ENCODE measurements around the gene ATXN7L3.
"Not testable (repeated sequence)": the region's sequence is repeated elsewhere in the genome, so short reads cannot be mapped to it uniquely, and the experiment has no call there.

Gene ATXN7L3

GRCh38 chr17:44152875-44153274, 46.8 kb downstream of the ATXN7L3 start:
- no peak overlapping the region for H3K4me3 ChIP-seq (ENCODE audit: low read length)
- TF ChIP-seq CTCF (conservative IDR thresholded peaks at IDR 0.05; ENCODE audit: low read depth, low read length) = no peak
- DNase-seq (ENCODE audit: low read depth) = no peak

DNA sequence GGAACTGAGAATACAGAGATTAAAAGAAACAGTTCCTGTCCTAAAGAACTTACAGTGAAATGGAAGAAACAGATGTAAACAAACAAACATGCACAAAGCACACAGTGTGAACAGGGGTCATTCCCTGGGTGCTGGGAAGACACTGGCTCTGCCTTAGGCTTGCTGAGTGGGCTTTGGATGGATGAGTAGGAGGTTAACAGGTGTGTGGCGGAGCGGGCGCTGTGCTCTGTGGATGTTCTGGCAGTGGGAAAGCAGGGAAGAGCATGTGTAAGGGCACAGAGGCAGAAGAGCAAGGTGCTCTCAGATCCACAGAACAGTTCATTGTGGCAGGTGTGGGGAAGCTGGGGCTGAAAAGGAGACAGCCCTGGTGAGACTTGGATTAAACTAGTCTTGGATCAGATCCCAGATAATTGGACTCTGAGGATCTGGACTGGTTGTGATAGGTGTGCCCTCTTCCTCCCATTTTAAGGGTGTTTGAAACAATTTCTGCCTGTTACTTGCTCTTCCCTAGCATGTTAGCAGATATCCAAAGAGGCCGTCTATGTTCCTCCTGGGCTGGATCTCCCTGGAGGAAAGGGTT, 49.8 kb downstream of the ATXN7L3 start:
- H3K4me3 ChIP-seq (ENCODE audit: low read length) = no peak overlapping the region
- no peak for DNase-seq (ENCODE audit: low read depth)
- TF ChIP-seq CTCF (conservative IDR thresholded peaks at IDR 0.05; ENCODE audit: low read depth, low read length) = no peak

- not testable (repeated sequence) for DNase-seq (ENCODE audit: low read depth); H3K4me3 ChIP-seq (ENCODE audit: low read length)
These were observed 50.6 kb downstream of the ATXN7L3 start for GRCh38 chr17:44149066-44149465.

GRCh38 chr17:44147812-44148211, 51.9 kb downstream of the ATXN7L3 start:
- DNase-seq (ENCODE audit: low read depth) = no peak
- H3K4me3 ChIP-seq (ENCODE audit: low read length) = no peak overlapping the region

DNA sequence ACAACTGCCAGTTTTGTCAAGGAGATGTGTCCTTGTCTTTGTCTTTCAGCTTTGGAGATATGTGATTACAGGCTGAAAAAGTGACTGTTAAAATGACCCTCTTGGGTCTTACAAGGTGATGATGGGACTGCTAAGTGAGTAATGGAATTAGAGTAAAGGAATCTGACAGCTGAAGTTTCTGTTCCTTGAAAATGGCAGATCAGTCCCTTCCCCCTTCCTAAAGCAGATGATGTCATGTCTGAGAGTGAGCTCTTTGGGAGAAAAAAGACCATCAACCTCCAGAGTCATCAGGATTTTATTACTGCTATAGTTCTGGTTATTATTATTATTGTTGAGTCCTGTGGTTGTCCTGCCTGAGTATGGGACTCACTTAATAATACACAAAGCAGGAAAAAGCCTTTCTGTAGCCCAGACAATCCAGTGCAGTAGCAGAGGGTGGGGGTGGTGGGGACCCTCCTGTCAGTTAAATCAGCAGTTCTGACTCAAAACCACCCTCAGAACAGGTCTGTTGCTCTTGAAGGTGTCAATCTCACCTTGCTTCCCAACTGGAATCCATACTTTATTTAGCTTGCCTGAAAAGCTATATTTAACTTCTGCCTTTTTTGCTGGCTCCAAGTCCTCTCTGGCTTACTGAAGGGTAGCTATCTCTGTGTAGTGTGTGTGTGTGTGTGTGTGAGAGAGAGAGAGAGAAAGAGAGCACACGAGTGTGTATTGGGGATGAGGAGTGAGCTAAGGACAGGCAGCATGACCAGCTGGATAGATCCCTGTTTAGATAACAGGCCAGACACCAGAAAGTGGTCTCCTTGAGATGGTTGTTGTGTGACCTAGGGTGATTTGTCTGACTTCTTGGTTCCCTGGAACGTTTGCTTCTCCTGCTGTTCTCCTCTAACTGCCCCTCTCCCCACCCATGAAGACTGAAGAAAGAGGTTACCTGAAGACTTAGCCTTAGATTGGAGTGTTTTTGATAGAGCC, 53.0 kb downstream of the ATXN7L3 start:
- DNase-seq (ENCODE audit: low read depth) = no peak
- no peak overlapping the region for H3K4me3 ChIP-seq (ENCODE audit: low read length)
- TF ChIP-seq CTCF (conservative IDR thresholded peaks at IDR 0.05; ENCODE audit: low read depth, low read length) = no peak

More at GRCh38 chr17:44147812-44148211, 51.9 kb downstream of the ATXN7L3 start:
- no peak for TF ChIP-seq CTCF (conservative IDR thresholded peaks at IDR 0.05; ENCODE audit: low read depth, low read length)

DNA sequence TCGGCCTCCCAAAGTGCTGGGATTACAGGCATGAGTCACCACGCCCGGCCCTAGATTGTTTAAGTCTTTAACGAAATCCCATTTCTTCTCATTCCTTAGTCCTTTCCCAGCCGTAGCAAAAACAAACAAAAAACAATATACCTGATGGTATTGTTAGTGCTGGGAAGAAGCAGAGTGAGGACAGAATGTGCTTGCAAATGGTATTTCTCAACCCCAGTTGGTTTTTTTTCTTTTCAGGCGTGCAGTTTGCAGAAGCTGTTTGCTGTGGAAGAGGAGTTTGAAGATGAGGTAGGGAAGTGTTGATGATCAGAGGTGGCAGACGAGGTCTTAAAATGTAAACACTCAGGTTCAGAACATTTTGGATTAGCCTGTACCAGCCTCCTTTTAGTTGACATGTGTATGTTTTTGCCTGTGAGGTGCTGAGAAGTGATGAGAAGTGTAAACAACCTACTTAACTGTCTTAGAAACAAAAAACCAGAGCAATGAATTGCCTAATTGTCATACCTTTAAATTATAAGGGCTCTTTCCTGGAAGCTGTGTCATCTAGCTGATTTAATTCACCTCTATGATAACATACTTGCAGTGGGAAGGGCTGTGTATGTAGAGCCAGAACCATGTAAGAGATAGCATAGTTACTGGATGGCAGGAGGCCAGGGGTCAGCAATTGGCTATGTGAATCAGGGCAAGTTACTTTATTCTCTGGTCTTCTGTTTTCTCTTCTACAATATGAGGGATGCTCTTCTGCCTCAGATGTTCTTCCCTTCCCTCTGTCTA, 54.5 kb downstream of the ATXN7L3 start:
- TF ChIP-seq CTCF (conservative IDR thresholded peaks at IDR 0.05; ENCODE audit: low read depth, low read length) = no peak
- no peak for DNase-seq (ENCODE audit: low read depth)
- no peak overlapping the region for H3K4me3 ChIP-seq (ENCODE audit: low read length)

GRCh38 chr17:44143921-44144320, 55.8 kb downstream of the ATXN7L3 start:
- DNase-seq (ENCODE audit: low read depth) = not testable (repeated sequence)

More at GRCh38 chr17:44143921-44144320, 55.8 kb downstream of the ATXN7L3 start:
- H3K4me3 ChIP-seq (ENCODE audit: low read length) = not testable (repeated sequence)
